ENCODE measurements around the gene BPTF. TPM values are rescaled to one million over a fixed set of nuclear protein-coding genes. Genes with fewer than 3 reads are reported as not detected.
"Not testable (repeated sequence)": the region's sequence is repeated elsewhere in the genome, so short reads cannot be mapped to it uniquely, and the experiment has no call there.

BPTF gene
- total RNA-seq, 1 experiment from 2014 or later = 30.2 TPM

- DNase-seq (ENCODE audit: low read depth) = peak; percentile 60
Observed at GRCh38 chr17:67963145-67963572, 137.9 kb downstream of the BPTF start.

- DNase-seq (ENCODE audit: low read depth) = no peak
Observed at GRCh38 chr17:67970783-67971182, 145.5 kb downstream of the BPTF start.

DNA sequence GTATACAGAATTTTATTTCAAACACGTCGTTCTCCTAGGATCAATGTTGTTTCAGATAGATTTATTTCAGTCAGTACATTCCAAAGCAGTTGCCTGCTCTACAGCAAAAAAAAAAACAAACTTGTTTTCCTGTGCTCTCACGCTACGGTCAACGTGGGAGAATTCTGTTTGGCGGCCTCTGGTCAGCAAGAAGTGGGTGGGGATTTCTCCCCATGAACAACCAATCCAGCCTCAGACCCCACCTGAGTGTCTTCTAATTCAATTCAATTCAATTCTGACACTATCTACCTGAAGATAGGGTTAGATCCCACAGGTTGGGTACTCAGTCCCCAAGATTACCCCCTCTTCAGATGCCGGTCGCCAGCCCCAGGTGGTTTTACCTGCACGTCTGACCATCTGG is 148.9 kb downstream of the BPTF start:
- DNase-seq (ENCODE audit: low read depth) = no peak

- DNase-seq (ENCODE audit: low read depth) = no peak
Observed at GRCh38 chr17:67974598-67975066, 149.3 kb downstream of the BPTF start.

- DNase-seq (ENCODE audit: low read depth) = not testable (repeated sequence)
Observed at GRCh38 chr17:67976306-67976705, 151.0 kb downstream of the BPTF start.

DNA sequence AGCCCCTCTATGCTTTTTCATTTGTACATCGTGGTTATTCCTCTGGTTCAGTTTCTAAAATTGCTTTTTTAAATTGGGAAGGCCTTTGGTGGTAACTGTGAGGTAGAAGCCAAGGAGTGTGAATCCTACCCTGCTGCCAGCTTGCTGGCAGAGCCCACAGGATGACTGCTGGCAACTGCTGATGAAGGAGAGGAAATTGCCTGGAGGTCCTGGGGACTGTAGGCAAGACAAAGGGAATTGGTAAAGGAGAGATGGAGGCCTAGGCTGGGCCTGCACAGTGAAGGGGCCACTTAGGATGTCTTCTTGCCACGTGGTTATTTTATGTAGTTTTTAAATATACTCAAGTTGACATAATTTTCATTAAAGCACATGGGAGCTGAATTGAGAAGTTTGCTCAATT is 155.2 kb downstream of the BPTF start:
- no peak for DNase-seq (ENCODE audit: low read depth)

- DNase-seq (ENCODE audit: low read depth) = not testable (repeated sequence)
Observed at GRCh38 chr17:67980883-67981282, 155.6 kb downstream of the BPTF start.

DNA sequence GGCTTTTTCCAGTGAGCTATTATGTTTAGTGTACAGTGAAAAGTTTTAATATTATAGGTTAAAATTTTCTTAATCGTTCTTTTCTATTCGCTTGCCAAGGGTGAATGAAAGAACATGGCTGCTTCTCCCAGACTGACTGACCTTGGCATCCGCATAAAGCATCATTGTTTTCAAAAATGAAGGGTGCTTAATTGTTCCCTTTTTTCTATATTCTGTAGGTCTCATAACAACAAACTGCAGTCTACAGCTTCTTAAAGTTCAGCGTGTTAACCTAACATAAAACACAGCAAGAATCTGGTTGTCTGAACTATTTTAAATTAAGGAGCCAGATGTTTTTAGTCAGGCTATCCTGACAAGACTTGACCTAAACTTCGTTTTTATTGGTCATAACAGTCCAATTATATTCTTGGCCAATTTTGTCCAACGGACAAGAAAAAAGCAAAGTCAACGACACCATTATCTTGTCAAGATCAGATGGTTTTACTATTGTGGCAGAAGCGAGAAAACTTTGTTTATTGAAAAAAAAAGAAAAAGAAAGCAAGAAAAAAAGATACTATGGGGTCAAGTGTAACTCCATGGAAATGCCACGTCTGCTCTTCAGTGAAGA is 156.8 kb downstream of the BPTF start:
- DNase-seq (ENCODE audit: low read depth) = no peak

DNA sequence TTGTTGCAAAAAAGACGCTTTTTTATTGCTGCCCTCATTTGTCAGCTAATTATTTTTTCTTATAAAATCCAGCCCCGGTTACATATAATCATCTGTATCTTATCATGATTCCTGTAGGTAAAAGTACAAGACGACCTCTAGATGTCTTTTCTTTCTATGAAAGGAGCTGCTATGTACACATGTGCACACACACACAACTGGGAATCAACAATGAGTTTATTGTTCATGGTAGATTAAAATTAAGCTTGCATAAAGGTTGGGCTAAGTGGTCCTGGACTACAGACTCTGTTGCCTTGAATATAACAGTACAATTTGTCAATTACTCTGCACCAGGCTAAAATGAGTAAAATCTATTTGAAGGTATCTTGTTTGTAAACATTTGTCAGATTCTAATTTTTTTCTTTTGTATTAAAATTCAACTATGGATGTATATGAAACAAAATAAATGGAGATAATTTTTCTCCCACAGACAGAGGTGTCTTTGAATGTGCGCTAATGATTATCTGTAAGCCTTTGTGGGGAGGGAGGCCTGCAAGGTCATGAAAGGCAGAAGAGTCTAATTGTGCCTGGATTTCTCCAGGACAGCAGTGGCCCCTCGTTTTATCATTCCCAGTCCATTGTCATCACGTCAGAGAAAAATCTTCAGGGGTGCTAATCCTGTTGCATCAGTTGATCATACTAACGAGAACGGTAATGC is 157.5 kb downstream of the BPTF start:
- DNase-seq (ENCODE audit: low read depth) = no peak

GRCh38 chr17:67983383-67983688 is 158.0 kb downstream of the BPTF start:
- no peak for DNase-seq (ENCODE audit: low read depth)

DNA sequence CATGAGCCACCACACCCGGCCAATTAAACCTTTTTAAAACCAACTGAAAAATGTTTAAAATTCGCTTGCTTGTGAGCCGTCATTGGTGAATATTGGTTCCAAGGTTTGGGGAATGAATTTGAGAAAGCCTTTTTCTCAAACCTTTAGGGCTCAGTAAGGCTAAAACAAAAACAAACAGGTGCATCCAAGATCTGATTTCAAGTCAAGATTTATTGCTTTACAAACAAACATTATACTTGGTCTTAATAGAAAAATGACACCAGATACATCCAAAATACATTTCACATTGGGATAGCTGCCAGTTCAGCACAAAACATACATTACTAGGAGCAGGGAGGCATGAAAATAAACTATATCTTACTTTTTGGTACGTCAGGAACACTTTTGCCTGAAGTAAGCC is 165.6 kb downstream of the BPTF start:
- no peak for DNase-seq (ENCODE audit: low read depth)

DNA sequence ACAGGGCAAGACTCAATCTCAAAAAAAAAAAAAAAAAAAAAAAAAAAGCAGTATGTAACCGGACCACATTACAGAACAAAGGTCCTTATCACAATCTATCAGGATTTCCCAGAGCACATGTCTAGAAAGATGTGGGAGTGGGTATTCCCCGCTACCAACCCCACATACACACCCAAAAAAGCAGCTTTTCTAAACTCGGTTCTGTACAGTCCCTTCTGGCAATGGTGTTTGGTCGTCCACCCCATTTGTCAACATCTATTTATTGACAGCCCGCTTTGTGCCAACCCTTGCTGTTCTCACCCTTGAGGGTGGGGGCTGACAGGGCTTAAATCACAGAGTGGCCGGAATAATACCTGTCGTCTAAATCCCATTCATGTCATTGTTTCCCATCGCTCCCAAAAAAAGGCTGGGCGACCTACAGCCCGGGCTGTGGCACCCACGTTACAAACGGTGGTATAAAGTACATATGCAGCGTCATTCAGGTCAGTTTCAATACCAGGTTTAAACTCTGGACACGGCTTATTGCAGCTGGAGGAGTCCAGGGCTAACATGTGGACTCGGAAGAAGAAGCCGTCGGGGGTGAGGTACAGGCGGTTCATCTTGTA is 167.3 kb downstream of the BPTF start:
- DNase-seq (ENCODE audit: low read depth) = no peak

GRCh38 chr17:67993153-67993997 is 168.1 kb downstream of the BPTF start:
- peak; percentile 55 for DNase-seq (ENCODE audit: low read depth)

GRCh38 chr17:67993998-67994361 is 168.7 kb downstream of the BPTF start:
- DNase-seq (ENCODE audit: low read depth) = peak; percentile 20

DNA sequence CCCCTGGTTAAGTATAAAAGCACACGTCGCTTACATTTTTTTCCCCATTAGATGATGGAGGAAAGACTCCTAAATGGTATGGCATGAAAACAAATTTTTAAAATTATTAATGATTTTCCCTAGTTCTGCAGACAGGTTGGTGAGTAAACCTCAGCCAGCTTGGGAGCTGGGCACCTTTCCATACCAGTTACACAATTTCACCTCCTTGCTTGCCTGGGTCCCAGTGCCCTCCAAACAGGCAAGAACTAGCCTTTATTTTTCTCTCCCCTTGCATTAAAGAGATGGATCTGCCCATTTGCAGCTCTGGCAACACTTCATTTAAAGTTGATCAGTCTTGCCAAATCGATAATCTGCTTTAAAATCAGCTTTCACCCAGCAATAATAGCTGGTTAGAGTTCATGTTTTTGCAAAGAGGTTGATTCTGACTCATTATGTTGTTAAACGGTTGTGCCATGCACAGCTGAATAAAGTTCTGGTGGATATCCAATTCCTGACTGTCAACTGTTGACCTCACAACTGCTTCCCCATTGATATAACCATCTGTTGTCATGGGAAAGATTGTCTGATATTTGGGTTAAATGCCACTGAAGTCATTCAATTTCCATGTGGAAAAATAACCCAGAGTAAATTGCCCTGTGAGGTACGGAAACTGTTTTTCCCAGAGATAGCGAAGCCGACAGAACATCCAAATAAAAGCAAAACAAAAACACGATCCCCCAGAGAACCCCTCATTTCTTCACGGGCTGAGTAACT is 169.7 kb downstream of the BPTF start:
- peak; percentile 64 for DNase-seq (ENCODE audit: low read depth)

DNA sequence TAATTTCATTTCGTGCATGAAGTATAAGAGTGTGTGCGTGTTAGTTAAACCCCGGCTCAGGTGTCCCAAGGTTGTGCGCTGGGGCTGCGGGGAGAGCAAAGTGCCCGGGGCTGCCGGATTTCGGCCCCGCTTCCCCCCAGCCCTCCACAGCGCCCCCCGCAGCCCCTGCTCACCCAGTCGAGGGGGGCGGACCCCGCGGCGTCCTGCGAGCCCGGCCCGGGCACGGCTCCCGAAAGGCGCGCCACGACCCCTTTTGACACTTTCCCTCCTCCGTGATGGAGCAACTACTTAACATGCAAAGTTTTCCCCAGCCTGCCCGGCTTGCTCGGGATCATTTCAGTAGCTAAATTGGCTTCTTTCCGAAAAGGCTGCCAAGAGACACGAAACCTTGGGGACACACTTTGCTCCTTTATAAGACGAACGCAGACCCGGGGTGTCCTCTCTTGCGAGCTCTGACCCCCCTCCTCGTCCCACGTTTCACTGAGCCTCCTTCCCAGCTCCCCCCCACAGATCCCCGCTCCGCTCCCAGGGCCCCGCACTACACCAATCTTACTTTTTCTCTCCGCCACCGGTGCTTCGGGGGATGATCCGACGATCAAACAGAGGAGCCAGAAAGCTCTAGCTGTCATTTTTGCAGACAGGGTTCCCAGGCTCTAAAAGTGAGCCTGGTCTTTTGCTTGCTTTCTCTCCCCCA is 170.4 kb downstream of the BPTF start:
- DNase-seq (ENCODE audit: low read depth) = no peak

DNA sequence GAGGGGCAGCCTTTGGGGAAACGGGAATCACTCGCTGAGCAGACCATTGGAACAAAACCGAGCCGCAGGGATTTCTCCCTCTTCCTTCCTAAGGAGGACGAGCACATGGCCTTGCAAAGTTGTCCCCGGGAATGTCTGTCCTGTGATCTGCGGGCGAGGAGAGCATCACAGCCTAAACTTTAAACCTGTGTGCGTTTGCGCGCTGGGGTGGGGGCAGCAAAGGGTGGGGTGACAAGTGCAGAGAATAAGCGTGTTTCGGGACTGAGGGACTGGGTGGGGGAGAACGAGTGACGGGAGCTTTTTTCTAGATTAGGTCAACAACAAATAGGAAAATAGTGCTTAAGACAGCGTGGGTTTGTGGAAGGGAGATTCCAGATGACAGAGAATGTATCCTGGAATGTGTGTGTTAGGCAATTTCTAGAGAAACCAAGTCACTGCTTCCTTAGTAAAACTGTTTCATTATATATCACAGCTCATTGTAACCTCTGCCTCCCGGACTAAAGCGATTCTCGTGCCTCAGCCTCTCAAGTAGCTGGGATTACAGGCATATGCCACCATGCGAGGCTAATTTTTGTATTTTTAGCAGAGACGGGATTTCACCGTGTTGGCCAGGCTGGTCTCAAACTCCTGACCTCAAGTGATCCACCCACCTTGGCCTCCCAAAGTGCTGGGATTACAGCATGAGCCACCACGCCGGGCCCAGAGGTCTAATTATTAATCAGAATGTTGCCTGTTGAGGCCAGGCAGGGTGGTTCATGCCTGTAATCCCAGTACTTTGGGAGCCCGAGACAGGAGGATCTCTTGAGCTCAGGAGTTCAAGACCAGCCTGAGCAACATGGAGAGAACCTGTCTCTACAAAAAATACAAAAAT is 171.2 kb downstream of the BPTF start, which contains the start of gene C17orf58:
TSS of gene C17orf58 (minus strand) at position 169 of the 871 bp plus-strand sequence. CDS start 271 bp downstream, outside the sequence.
- DNase-seq (ENCODE audit: low read depth) = not testable (repeated sequence)

GRCh38 chr17:67998466-67998865 is 173.2 kb downstream of the BPTF start:
- no peak for DNase-seq (ENCODE audit: low read depth)

- peak; percentile 20 for DNase-seq (ENCODE audit: low read depth)
Observed at GRCh38 chr17:67999291-67999911, 174.1 kb downstream of the BPTF start.

Data from HT1080 (cell line).